Activated effector memory CD4-positive, alpha-beta T cell treated with Interleukin-2 at 50 U/mL for 16 hours (primary cell): ENCODE data around the gene PRRC2C.
"Not testable (repeated sequence)": the region's sequence is repeated elsewhere in the genome, so short reads cannot be mapped to it uniquely, and the experiment has no call there.

Experiments
- DNase-seq: peaks from one replicate; pipeline ENCODE4 v3.0.0-alpha.2; 2020

Gene PRRC2C

DNA sequence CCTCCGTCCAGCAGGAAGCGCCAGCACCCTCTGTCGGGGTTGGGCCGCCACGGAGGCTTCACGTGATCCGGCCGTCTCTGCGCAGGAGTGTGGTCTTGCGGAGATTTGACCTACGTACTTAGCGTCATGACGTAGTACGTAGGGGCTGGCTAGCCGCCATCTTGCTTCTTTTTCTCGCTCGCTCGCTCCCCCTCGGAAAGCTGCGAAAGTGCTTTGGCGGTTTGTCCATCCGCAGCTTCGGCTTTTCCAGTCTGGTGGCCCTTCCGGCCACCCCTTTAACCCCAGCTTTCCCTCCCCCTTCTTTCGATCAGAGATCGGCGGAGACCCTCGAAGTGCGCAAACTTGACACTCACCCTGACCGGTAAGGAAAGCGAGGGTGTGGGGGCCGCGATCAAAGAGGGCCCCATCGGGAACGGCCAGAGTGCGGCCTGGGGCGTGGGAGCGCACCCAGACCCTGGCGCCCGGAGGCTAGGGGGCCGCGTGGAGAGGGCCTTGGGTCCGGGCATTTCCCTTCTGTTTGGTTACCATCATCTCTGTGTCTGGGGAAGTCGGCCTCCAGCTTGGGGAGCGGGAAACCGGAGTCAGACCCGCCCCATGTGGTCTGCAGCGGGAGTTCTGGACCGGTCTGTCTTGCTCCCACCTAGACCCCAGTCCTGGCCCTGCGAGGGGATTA lies at the start of gene PRRC2C:
TSS of gene PRRC2C (plus strand) at position 156 of the 673 bp plus-strand sequence. CDS start 26,559 bp downstream, outside the sequence.
- peak; percentile 89 for DNase-seq

GRCh38 chr1:171438441-171438840 lies 46.9 kb upstream of the PRRC2C start:
- DNase-seq, result no peak

DNA sequence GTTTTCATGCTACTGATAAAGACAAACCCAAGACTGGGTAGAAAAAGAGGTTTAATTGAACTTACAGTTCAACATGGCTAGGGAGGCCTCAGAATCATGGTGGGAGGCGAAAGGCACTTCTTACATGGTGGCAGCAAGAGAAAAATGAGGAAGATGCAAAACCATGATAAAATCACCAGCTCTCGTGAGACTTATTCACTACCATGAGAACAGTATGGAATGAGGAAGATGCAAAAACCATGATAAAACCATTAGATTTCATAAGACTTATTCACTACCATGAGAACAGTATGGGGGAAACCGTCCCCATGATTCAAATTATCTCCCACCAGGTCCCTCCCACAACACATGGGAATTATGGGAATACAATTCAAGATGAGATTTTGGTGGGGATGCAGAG lies 45.1 kb upstream of the PRRC2C start:
- not testable (repeated sequence) for DNase-seq

GRCh38 chr1:171441278-171441895 lies 43.9 kb upstream of the PRRC2C start:
- DNase-seq, result not testable (repeated sequence)

DNA sequence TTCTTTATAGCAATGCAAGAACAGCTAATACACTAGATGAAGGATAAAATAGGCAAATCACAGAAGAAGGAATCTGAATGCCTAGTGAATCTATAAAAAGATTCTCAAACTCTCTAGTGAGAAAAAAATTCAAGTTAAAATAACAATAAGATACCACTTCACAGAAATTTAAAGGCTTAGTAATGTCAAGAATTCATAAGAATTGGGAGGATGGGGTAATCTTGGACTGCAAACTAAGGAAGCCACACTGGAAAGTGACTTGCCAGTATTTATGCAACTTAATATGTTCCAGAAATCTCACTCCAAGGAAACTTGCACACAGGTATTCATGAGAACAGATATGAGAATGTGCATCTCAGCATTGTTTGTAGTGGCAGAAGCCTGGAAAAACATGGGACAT lies 38.9 kb upstream of the PRRC2C start:
- DNase-seq, result no peak

DNA sequence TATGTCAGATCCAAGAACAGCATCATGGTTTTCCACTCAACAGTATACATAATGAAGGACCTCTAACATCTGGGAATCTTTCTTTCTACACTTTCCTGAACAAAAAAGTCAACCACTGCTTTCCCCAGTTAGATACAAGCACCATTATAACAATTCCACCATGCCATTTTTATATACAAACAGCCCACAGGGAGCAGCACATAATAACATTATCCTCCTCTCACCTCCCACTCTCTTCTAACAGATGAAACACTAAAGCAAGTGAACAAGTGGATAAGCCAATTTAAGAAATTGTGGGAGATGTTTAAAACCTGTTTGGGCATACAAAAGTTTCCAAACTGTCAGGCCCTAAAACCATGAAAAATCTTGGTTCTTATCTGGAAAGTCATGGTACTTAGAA lies 29.4 kb upstream of the PRRC2C start:
- no peak for DNase-seq

DNA sequence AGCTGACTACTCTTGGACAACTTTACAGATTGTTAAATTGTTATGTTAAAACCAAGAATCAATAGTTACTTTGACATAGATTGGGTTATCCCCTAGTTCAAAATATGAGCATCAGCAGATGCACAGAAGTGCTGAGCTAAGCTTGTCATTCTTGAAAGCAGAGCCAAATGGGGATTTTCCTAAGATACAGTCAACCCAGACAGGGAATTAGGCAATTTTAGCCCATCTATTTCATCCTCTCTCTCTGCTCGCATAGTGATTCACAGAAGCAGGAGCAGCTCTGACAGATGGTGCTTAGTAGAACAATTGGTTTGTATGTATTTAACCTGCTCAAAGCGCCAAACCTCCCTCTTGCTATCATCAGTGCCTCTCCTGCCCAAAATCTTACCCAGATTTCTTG lies 27.9 kb upstream of the PRRC2C start:
- no peak for DNase-seq

- DNase-seq, result no peak
These were observed 25.2 kb upstream of the PRRC2C start for GRCh38 chr1:171460018-171460620.

DNA sequence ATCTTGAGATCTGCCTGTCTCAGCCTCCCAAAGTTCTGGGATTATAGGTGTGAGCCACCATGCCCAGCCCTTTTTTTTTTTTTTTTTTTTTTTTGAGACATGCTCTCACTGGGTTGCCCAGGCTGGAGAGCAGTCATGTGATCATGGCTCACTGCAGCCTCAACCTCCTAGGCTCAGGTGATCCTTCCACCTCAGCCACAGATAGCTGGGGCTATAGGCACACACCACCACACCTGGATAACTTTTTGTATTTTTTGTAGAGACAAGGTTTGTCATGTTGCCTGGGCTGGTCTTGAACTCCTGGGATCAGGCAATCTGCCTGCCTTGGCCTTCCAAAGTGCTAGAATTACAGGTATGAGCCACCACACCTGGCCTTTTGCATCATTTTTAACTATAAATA lies 17.7 kb upstream of the PRRC2C start:
- no peak for DNase-seq

DNA sequence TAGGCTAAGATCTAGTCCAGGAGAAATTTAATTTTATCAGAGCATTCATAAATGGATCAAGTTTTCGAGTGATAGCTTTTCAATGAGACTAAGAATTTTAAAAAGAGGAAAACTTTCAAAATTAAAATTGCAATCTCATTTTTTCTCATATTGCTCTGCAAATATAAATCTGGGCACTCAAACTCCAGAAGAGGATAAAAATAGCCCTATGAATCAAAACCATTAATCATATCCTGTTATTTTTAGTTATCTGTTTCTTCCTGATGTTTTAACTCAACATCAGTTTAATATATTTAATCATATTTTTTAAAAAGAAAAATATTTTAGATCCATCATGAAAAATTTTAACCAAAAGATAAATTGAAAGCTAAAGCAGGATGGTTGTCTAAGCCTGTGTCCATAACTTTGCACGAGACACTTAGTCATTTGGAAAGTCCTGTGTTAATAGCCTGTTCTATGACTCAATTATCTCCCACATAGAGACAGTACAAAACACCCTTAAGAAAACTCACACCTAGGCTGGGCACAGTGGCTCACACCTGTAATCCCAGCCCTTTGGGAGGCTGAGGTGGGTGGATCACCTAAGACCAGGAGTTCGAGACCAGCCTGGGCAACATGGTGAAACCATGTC lies 17.1 kb upstream of the PRRC2C start:
- no peak for DNase-seq

- no peak for DNase-seq
These were observed 14.6 kb upstream of the PRRC2C start for GRCh38 chr1:171470726-171471125.

- DNase-seq, result no peak
These were observed 13.1 kb upstream of the PRRC2C start for GRCh38 chr1:171472183-171472647.

DNA sequence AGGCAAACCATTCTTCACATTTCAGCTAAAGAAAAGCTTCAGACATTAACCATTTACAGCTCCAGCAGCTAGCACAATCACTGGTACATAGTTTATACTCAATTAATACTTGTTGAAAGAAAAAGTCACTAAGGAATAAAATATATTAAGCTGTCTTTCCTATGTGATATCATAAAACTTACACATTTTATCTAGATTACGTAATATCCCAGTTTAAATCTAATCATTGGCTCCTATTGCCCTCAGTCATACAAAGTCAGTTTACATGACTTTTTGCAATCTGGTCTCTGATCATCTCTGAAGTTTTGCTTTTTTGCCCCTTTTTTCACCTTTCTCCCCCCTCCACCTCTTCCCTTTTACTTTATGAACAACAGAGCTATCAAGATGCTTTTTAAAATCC lies 8.5 kb upstream of the PRRC2C start:
- DNase-seq, result no peak

DNA sequence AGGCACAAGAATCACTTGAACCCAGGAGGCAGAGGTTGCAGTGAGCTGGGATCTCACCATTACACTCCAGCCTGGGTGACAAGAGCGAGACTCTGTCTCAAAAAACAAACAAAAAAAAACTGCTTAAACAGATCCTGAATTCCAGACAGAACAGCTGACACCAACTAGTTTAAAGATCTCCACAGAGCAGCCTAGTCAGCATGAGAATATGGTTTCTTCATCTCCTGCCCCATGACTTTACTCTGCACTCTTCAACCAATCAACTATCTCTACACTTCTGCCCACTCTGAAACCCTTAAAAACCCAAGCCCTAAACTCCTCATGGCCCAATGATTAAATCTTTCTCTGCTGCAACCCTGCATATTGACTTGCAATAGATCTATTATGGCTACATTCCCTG lies 7.5 kb upstream of the PRRC2C start:
- no peak for DNase-seq

DNA sequence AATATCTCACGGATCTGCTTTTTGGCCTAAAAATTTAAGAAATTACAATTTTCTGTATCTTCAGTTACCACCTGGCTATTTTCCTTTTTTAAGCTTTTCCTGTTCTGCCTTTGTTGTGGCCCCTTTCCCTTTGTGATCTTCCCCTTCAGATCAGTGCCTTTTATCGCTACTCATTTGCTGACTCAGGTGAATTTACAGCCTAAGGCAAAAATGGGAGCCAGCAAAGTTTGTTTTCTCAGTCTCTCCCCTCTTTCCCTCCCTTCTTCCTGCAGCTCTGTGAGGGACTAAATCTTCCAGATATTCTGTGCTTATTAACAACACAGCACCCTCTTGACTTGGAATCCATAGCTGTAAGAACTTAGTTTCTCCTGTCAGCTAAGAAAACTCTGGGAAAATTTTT lies 5.3 kb upstream of the PRRC2C start:
- no peak for DNase-seq

- DNase-seq, result no peak
These were observed 463 bp upstream of the PRRC2C start for GRCh38 chr1:171484760-171485374.

DNA sequence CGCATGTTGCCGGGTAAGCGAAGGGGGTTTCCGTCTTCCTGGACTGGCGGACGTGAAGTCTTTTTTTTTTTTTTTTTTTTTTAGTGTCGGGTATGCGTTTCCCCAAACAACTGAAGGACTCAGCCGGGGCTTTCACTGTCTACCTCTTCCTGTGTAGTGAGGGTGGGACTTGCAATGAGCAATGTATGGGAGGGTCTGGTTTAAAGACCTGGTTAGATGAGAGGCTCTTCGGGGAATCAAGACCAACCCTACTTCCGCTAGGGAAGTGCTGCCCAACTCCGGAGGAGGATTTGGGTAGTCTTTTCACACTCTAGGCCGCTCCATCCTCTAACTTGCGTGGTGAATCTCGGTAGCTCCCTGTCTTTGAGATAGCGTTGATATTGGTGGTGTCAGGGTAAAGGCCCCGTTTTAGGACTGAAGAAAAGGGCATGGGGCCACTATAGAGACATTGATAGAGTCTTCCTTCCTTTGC lies 754 bp downstream of the PRRC2C start:
- DNase-seq, result peak; percentile 56

GRCh38 chr1:171487038-171487437 lies 1.7 kb downstream of the PRRC2C start:
- DNase-seq, result no peak

- DNase-seq, result no peak
These were observed 3.0 kb downstream of the PRRC2C start for GRCh38 chr1:171488190-171488929.

DNA sequence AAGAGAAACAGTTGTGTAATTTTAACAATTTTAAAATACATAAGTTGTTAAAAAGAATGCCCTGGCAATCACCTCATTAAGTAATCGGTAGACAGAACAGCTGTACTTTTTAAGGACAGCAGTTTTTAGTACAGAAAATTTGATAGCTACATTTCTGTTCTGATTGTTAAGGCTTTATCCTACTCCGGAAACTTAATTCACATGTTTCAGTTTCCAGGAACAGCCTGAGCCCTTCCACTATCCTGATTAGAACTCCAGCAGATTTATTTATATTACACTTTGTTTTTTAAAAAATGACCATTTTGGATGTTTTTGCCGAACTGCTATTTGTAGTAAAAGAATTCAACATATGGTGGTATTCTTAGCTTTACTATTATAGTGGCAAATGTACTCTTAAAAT lies 8.7 kb downstream of the PRRC2C start:
- no peak for DNase-seq

DNA sequence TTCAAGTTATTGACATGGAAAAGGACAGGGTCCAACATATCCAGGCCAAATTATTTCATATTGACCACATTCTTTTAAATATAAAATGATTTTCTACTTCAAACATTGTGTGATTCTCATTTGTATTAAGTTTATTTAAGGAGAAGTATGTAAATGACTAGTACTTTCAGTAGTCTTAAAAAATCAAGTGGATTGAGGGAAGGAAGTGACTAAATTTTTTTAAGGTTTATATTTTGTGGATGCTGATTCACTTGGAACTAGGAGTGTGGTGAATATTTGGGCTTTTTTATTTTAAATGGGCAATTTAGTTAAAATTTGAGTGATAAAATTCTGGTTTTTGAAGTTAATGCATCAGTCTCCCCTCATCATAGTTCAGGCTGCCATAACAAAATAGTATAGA lies 10.1 kb downstream of the PRRC2C start:
- DNase-seq, result no peak

DNA sequence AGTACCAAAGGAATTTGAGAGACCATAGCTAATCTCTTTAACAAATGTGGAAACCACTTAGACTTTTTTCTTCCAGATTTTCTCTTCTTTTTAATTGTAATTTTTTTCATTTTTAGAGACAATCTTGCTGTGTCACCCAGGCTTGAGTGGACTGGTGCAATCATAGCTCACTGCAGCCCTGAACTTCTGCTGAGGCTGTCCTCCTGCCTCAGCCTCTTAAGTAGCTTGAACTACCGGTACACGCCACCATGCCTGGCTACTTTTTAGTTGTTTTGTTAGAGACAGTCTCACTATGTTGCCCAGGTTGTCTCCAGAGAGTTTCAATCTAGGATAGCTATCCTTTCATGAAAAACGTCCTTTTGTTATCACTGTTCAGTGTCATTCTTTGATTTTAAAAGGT lies 15.0 kb downstream of the PRRC2C start:
- DNase-seq, result no peak

DNA sequence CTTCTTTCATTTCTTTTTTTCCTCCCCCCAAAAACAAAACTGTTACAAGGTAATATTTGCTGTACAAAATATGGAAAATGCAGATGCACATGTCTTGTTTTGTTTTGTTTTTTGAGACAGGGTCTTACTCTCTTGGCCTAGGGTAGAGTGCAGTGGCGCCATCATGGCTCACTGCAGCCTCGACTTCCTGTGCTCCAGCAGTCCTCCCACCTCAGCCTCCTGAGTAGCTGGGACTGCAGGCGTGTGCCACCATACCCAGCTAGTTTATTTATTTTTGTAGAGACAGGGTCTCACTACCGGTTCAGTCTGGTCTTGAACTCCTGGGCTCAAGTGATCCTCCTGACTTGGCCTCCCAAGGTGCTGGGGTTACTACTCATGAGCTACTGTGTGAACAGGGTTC lies 15.5 kb downstream of the PRRC2C start:
- no peak for DNase-seq
